ENCODE data around the gene TMED6.

The TMED6 gene

GRCh38 chr16:69350536-69351133 is 951 bp downstream of the TMED6 start:
- DNase-seq: no peak

DNA sequence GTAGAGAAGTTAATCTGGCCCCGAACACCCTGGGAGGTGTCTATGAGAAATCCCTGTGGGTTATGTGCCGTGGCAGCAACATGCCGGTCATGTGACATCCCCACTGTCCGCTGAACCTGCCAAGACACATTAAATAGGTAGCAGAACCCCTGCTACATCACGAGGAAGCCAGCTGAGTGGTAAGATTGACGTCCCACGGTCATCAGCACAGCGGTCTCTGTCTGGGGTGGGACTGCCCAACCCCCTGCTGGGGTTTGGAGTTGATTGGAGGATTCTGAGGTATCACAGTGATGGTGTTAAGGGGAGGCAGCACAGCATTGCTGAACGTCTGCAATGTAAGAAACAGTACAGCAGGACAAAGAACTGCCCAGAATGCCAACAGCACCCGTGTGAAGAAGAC is 2.0 kb downstream of the TMED6 start:
- DNase-seq: no peak

- no peak for DNase-seq
Observed at GRCh38 chr16:69348222-69348621, 3.4 kb downstream of the TMED6 start.

GRCh38 chr16:69346683-69347082 is 4.9 kb downstream of the TMED6 start:
- peak; percentile 15 for DNase-seq

- DNase-seq: no peak
Observed at GRCh38 chr16:69345923-69346322, 5.7 kb downstream of the TMED6 start.

- DNase-seq: no peak
Observed at GRCh38 chr16:69344171-69344570, 7.4 kb downstream of the TMED6 start.

GRCh38 chr16:69340095-69340644 is 11.4 kb downstream of the TMED6 start:
- no peak for DNase-seq

- DNase-seq: peak; percentile 99
Observed at GRCh38 chr16:69339289-69340094, 12.1 kb downstream of the TMED6 start, which contains the start of the genes COG8 and NIP7. Gene COG8, minus strand, starts transcription at chr16:69339564. Its CDS starts 12 bp downstream, at chr16:69339552. Gene NIP7, plus strand, starts transcription at chr16:69339772. Its CDS starts 58 bp downstream, at chr16:69339830.

DNA sequence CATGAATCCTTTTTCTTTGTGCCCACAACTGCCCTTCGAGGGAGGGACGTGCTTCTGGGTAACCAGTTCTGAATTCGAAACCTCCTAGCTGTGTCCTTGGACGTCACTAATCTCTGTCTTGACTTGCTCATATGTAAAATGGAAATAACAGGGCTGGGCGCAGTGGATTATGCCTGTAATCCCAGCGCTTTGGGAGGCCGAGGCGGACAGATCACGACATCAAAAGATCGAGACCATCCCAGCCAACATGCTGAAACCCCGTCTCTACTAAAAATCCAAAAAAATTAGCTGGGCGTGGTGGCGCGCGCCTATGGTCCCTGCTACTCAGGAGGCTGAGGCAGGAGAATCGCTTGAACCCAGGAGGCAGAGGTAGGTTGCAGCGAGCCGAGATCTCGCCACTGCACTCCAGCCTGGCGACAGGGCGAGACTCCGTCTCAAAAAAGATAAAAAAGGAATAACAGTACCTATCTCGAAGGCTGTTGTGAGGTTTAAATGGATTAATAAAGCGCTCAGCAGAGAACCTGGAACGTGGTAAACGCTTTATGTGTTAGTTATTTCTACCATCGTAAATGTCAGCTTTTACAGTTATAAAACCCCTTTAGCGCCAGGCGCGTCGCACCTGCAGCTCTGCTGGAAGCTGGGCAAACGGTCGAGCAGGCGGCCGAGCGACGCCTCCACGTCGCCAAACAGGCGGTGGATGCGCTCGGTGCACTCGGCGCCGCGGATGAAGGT is 12.9 kb downstream of the TMED6 start:
- DNase-seq: no peak

DNA sequence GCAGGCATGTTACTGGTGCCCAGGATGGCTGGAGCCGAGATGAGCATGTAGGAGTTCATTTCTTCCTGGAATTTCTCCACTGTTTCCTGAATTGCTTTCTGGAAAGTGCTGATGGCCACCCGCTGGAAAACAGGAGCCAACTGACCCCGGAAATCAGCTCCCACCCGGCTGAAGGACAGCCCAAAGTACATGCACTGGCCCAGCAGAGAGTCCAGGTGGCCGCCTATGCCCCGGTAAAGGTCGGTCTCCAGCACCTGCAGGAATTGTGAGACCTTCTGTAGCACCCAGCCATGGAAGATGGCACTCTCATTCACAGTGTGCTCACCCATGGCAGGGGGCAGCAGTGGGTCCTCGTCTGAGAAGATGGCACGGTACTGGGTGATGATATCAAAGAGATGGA is 16.9 kb downstream of the TMED6 start:
- no peak for DNase-seq

GRCh38 chr16:69330286-69331109 is 21.1 kb downstream of the TMED6 start, which contains the start of gene PDF:
Gene PDF, minus strand, starts transcription at chr16:69330588. Its CDS starts 18 bp downstream, at chr16:69330570.
- DNase-seq: peak; percentile 96

- peak; percentile 52 for DNase-seq
Observed at GRCh38 chr16:69329369-69330285, 22.0 kb downstream of the TMED6 start.

DNA sequence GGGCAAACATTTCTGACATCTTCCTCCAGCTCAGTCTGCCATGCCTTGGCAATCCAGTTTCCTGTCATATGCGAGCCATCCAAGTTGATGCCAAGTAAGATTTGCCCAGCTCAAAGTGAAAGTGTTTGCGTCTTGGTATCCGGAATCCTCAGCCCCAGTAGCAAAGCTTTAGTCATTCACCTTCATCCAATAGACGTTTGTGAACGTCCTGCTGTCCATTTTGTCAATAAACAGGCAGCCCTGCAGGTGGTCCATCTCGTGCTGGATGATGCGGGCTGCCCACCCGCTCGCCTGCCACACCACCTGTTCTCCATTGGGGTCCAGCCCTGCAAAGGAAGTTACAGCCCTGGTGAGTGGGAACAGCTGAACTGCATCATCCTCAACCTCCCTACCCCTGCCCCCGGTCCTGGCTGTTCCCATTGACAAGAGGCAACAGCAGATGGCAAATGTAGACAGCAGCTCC is 22.7 kb downstream of the TMED6 start:
- no peak for DNase-seq

GRCh38 chr16:69327585-69328310 is 23.8 kb downstream of the TMED6 start:
- no peak for DNase-seq

GRCh38 chr16:69326172-69326873 is 25.3 kb downstream of the TMED6 start:
- no peak for DNase-seq

DNA sequence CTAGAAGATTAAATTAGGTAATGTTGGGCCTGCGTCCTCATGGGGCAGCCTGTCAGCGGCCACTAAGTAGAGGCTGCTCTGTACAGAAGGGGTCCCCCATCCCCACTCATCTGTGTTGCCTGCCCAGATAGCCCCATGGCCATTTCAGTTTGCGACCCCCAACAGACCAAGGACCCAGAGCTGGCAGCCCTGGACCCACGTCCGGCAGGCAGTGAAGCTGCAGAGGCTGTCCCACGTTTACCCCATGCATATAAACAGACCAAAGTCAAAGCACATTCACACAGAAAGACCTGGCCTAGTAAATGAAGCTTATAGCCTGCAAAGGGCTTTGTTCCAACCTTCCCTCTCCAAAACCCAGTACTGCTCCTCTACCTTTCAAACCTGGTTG is 25.8 kb downstream of the TMED6 start:
- DNase-seq: no peak

- no peak for DNase-seq
Observed at GRCh38 chr16:69324585-69325253, 26.9 kb downstream of the TMED6 start.

DNA sequence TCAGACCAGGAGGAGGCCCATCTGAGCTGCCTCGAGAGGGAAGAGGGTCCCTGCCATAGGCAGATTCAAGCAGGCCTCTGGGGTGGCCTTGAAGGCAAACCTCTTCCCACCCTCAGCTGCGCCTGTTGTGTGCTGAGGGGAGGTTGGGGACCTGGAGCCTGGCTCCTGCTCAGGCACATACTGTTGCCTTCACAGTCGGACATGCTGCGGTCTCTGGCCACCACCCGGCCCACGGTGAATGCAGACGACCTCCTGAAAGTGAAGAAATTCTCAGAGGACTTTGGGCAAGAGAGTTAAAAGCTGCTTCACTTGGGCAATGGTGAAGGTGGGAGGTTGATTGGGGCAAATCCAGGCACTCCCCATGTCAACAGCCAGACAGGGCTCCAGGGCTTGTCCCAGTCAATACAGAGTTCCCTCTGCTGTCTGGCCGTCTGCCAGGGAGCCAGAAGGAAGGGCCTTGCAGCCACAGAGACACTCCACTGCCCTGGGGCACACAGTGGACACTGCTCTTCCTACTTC is 27.5 kb downstream of the TMED6 start:
- DNase-seq: peak; percentile 24

DNA sequence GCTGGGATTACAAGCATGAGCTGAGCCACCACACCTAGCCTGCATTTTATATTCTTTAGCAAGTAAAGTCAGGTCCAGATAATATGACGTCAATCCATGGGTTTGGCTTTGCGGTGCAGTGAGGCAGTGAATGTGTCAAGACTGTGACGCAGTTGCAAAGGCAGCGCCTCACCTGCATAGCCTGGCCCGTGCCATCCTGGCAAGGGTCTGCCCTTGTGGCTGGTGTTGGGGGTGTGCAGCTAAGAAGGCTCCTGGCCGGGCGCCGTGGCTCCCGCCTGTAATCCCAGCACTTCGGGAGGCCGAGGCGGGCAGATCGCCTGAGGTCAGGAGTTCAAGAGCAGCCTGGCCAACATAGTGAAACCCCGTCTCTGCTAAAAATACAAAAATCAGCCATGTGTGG is 28.2 kb downstream of the TMED6 start:
- no peak for DNase-seq
